Measurements from ENCODE around the gene LPAR2.

The LPAR2 gene

DNA sequence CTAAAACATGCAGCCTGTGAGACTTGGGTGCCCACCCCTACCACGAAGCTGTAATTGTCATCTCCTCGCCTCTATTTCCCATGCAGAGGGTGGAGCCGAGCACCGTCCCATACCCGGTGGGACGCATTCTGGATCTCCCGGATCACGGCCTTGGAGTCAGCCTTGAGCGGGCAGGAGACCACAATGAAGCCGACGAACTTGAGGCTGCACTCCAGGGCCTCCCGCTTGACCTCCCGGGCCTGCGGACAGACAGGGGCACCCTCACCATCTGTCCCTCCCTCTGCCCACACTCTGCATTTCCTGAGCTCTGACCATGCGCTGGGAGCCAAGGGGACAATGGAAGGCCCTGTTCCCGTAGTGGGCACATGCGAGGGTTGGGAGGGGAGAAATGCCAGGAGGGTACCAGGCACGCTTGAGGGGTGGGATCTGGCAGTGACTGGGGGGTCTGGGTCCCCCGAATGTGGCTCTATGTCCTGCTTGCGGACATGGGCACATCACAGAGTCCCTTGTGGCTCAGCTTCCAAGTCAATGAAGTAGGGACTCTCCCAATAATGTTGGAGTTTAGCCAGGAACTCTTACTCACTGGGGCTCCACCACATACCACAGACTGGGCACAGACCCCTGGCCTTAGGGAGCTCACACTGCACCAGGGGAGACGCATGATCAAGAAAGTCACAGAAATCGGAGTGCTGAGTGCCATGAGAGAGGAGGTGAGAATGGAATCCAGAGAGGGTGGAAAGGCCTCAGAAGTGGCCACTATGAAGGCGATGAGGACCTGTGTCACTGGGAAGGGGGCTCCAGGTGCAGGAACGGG is 24.7 kb upstream of the LPAR2 start:
- DNase-seq: no peak

DNA sequence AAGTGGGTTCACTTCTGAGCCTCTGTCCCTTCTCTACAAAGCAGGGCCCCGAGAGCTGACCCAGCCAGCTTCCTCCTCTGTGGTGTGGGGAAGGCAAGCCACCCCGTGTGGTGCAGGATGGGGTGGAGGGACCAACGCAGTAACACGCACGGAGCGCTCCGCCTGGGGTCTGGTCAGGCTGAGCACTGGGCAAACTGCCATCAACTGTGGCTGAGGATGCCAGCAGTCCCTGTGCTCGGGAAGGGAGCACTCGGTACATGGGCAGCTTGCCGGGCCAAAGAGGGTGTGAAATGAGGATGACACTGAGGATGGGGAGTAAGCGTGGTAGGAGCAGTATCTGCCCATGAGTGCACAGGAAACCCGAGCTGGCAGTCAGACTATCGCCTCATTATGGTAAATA is 23.1 kb upstream of the LPAR2 start:
- no peak for DNase-seq

DNA sequence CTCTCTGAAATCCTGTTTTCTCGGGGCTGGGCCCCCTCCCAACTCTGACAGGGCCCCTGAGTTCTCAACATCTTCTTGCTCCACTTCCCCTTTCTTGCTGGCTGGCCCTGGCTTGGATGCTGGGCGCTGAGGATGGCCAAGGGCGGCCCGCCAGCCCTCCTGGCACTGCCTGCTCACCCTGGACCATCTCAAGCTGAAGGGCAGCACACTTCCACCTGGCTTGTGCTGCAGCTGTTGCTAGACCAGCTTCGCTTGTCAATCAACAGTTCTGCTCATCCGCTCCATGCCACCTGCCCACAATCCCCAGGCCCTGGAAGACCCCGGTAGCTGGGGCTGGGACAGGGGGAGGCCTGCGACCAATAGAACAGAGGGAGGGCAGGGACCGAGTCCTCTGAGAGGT is 22.3 kb upstream of the LPAR2 start:
- no peak for DNase-seq

DNA sequence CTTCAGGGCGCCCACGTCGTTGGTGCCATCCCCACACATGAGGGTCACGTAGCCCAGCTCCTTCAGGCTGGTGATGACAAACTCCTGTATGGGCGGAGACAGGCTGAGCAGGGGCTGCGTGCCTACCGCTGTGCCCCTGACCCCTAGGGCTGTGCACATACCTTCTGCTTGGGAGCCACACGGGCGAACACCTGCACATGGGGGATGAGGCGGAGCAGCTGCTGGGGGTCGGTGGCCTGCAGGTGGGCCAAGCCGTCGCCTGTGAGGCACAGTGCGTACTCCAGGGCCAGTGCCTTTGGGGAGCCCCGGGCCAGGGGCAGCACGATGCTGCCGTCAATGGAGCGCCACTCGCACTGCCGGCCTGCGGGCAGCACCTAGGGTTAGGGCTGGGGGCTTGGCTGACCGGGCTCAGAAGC is 21.6 kb upstream of the LPAR2 start:
- DNase-seq: no peak

DNA sequence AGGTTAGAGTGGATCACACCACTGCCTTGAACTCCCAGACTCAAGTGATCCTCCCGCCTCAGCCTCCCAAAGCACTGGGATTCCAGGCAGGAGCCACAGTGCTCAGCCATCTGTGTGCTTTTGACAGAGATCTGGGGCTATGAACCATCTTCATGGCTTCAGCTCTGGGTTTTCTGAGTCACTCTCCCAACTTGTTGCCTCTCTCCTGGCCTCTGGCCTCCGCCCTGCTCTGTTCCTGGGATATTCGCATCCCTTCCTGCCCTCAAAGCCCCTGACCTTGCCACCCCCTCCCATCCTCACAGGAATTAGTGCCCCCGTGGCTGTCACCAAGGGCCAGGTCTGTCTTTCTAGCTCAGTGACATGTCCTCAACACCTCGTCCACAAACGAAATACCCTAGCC is 21.1 kb upstream of the LPAR2 start:
- DNase-seq: no peak

DNA sequence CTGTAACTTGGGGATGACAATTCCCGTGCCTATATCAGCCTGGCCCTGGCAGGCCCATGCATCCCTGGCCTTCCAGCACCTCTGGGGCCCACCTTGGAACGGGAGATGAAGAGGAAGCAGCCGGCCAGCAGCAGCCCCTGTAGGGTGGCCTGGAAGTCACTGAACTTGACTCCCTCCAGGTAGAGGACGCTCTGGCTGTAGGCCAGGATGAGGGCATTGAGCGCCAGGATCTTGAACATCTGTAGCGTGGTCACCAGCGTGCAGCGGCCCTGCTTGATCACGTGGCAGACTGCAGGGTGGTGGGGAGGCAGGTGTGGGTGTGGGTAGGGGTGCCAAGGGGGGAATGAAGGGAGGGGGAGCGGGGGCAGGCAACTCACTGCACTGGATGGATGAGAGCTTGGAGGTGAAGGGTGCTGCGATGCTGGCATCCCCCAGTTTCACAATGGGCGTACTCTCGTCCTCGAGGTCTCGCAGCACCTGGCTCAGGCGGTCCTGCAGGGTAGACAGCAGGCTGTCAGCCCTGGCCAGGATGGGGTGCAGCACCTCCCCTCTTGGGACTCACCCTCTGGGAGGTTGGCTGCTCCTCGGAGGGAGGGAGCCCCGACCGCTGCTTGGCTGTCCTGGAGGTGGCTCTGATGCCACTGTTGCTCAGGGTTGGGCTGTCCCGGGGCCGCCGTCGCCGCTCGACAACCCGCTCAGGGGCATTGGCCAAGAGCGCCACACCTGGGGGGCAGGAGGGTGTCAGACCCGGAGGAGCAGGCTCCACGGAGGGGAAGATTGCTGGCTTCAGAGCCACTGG is 19.2 kb upstream of the LPAR2 start:
- DNase-seq: no peak

DNA sequence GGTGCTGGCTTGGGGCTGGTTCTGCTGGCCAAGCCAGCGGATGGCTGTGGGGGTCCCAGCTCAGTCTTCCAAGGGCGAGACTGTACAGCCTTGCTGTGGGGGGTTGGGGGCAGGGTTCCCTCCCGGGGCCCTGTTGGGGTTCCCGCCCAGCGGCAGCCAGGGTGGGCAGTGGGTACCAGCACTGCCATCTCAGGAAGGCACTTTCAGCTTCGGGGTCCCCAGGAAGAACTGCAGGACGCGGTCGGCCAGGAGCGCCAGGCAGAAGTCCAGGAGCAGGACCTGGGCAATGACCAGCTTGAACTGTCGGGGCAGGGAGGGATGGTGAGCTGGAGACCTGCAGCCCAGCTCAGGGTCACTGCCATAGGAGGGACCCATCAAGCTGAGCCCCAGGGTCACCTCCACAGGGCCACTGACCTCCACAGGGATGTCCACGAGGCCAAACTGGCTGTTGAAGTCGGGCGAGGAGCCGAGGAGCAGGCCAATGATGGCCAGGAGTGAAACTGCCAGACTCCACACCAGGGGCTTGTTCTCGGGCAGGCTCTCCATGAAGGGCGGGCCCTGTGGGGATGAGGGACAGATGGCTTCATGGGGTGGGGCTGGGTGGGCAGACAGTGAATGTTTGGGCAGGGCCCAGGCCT is 17.3 kb upstream of the LPAR2 start:
- DNase-seq: no peak

DNA sequence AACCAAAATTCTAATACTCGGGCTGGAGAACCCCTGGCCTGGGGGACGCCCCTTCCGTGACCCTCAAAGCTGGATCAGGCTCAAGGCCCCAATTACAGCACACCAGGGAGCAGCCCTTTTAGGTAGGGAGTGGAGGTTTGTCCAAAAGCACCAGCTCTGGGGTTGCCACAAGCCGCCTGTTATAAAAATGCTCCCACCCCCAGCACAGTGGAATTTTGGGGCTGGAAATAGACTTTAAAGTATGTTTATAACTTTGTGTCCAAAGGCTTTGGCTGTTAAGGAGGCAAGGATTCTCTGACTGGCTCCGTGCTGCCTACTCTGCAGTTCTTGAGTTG is 16.0 kb upstream of the LPAR2 start:
- no peak for DNase-seq

DNA sequence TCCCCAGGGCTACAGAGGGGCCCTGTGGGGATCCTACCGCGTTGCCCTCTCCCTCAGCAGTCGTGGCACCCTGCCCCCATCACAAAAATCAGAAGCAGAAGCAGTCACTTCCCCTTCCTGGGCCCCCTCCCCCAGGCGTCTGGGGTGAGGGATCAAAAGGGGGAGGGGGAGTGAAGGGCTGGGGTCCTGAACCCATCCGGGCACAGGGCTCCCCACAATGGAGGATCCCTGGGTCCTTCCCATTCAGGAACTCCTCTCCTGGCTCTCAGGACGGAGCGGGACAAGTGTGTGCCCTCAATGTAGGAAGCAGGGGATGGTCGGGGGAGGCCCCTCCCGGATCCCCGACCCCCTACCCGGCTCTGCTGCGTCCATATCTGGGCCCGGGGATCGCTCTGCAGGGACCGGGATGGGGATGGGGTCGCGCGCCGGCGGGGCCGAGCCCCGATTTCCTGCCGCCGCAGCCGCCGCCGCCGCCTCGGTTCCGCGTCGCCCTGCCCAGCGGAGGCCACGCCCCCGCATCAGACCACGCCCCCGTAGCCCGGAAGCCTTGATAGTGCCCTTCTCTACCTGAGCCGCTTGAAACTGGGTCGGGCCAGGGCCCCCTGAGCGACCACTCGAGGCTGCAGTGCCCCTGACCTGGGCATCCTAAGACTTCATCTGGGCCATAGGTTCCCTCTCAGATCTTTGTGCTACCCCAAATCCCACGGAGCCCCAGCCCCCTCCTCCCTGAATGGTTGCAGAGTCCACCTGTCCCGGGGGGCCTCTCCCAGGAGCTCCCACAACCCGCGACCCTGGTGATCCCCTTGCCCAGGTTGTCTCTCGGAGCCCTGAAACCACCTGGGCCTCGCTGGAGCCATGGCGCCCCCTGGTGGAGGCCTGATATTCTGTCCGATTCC is 15.4 kb upstream of the LPAR2 start, which contains the start of gene GMIP:
GMIP (minus strand) TSS at position 500 of the 896 bp plus-strand sequence; CDS start at position 372, 128 bp downstream.
- DNase-seq: peak; percentile 81

DNA sequence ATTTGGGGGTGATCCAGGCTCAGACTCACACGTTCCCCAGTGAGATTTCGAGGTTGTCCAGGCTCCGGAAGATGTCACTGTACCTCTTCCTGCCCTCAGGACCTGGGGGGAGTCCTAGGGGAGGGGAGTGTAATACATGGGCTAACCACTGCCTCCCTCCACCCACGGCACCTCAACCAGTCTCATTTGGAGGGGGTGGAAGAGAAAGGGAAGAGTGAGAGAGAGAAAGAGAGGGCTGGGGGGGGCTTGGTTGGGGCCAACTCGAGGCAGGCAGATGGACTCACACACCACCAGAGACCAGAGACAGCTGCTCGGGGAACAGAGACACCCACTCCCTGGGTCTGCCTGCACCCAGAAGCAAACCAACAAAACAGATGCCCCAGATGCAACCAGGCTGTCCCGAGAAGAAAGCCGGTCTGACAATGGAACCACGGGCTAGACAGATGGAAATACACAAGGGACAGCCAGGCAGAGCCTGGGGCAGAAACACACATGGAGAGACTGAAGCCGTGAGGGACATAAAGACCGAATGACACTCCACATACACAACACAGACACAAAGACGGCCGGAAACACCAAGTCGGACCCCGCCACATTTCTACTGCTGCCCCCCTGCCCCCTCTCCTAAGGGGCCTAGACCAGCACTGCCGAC is 14.6 kb upstream of the LPAR2 start:
- DNase-seq: no peak

DNA sequence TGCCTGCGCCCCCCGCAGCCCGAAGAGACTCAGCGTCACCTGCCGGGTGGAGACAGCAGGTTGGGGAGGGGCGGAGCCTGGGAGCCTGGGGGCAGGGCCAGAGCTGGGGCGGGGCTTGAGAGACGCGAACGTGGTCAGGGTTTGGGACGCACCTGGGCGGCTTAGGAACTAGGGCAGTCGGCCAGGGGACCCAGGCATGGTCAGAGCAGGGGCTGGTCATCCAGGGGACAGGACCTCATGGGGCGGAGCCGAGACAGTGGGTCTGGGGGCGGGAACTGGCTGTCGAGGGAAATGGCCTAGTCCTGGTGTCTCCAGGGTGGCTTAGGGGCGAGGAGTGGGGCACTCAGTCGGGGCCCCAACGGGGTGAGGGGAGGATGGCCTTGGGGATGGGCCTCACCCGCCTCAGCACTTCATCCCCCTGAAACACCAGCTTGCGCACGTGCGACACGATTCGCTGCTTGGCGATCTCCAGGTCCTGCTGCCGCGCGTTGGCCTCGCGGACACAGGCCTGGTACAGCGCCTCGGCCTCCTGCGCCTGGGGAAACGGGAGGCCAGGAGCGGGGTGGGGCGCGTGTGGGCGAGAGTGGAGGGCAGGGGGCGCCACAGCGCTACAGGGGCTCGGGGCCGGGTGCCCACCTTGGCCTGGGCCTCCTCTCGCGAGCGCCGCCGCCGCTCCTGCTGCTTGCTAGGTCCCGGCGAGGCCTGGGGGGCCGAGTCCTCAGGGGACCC is 9.7 kb upstream of the LPAR2 start:
- no peak for DNase-seq

DNA sequence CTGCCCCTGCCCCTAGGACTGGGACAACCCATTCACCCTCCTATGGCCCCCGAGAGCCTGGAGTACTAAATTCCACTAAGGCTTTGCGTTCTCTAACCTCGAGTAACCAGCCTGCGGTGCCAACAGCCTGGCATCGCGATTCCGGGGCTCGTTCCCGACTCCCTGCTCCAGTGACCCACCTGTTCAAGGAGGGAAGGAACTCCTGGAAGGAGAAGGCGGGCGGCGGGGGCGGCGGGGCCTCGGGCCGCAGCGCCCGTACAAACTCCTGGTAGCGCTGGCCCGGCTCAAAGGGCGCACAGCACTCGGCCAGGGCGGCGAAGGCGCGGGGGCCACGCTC is 9.1 kb upstream of the LPAR2 start:
- no peak for DNase-seq

DNA sequence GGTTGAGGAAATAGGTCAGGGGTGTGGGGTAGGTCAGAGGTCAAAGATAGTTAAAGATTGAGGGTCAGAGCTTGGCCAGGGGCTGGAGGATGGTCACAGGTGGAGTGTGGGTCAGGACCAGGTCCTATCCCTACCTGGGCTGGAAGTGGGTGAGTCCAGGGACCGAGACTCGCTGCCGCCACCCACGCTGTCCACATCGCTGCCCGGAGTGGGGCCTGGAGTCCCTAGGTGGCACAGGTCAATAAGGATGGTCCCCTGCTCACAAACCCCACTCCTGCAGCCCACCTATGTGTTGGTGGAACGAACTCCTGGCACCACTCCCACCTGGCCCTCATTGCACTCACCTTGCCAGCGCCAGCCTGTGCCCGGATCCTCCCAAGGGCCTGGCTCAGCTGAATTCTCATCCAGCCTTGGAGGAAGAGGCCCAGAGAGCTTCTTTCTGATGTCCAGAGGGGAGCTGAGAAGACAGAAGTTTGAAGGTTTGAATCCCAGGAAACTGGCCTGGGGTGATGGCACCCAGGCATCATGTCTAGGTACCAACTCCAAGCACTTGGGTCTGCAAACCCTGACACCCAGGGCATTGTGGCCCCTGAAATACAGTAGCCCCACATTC is 8.7 kb upstream of the LPAR2 start:
- no peak for DNase-seq

DNA sequence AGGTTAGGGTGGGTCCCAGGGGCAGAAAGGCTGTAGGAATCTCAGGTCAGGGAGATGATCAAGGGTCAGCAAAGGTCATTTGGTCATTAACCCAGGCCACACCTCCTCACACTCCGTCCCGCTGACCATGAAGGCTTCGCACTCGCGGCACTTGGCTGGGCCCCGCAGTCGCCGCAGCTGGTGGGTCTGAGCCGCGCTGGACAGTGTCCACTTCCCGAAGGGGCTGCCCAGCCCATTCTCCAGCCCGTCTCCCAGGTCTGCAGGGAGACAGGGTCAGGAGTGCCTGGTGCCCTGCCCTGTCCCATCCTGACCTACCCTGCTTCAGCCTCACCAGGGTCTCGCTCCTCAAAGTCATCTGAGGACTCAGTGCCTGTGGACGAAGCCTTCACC is 7.3 kb upstream of the LPAR2 start:
- DNase-seq: no peak

DNA sequence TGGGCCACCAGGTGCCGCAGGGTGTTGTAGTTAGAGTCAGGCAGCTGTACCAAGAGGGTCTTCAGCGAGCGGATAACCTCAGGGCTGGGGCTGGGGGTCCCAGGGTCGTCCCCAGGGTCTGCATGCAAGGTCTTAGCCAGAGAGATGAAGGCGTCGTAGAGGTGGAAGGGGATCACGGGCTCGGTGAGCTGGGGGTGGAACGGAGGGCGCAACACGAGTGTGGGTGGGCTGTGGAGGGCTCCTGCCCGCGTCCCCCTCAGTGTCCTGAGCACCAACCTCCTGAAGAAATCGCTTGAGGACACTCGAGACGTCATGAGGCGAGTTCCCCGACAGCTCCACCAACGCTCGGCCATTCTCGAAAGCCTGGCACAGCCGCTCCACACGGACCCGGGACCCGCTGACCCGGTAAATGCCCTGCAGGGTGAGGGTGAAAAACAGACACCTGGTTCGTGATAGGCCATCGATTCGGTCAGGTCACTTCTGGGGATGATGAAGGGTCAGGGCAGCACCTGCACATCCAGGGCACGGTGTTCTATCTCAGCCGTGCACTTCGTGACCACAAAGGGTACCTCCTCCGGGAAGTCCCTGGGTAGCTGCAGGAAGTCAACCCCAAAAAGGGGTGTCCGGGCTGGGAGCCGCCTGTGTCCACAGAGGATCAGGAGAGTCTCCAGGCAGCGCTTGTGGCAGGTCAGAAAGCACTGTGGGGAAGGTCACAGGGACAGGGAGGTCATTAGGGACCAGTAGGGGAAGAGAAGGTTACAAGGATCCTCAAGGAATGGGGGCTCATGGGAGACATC is 6.7 kb upstream of the LPAR2 start:
- DNase-seq: no peak

DNA sequence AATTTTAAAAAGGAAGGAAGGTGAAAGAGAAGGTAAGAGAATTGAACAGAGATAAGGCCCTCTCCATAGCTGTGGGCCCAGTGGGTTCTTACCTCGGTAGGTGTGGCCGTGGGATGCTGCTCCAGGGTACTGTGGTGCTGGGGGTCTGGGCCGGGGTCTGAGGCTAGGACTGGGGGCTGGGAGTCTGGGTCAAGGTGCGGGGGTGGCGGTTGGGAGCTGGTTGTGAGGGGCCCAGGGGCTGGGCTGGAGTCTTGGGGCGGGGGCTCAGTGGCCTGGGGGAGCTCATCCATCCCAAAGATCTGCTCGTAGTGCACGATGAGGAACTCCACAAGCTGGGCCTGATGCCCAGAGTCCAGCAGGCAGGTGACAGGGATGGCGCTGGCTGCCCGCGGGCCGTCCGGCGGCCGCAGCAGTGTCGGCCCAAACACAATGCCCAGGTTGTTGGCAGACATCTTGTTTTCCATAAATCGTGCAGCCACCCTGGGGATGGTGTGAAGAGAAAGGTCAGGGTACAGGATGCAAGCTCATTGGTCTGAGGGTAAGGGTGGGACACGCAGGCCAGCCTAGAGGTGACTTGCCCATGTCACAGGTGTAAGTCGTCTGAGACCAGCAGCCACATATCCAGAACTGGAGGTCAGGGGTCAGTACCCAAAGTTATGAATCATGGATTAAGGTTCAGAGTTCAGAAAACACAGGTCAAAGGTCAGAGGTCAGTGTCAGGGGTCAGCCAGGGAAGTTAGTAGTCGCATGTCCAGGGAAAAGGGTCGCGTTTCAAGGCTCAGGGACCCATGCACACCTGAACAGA is 5.9 kb upstream of the LPAR2 start:
- DNase-seq: no peak

DNA sequence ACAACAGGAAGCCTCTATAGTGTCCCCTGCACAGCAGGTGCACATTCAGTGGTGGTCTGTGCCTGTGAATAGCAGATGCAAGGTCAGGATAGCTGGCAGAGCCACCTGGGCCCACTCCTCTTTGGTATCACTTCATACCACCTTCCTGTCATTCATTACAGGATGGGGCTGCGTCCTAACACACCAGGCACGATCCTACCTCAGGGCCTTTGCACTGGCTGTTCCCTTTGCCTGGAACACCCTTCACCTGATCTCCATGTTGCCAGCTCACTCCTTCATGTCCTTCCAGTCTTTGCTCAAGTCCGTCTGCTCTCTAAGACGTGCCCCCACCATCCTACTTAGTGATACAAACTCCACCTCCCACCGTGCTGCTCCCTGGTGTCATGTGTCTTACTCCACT is 4.6 kb upstream of the LPAR2 start:
- DNase-seq: no peak

DNA sequence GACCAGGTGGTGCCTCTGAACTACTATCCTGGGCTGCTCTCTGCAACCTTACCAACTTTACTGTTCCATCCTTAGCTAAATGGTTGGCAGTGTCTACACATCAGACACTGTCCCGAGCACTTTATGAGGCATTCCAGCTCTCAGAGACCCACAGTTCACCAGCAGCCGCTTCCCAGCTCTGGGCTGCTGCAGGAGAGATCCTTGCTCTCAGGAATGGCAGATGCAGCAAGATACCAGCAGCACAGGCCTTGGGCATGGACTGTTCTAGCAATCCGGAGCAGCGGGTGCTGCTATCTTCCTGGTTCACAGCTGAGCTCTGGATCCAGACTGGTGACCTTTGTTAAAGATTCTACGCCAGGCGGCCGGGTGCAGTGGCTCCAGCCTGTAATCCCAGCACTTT is 3.3 kb upstream of the LPAR2 start:
- DNase-seq: no peak

DNA sequence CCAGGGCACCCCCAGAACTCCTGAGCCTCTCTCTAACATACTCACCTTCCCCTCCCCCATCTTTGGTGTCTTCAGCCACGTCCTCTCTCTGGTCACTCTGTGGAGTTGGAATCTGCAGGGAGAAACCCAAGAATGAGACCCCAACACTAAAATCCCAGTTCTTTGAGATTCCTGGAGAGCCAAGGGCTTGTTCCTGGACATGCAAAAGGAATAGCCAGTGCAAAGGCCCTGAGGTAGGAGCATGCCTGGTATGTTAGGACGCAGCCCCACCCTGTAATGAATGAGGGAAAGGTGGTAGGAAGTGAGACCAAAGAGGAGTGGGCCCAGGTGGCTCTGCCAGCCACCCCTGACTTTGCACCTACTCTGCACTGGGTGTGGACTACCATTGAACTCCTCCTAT is 2.4 kb upstream of the LPAR2 start:
- DNase-seq: no peak

DNA sequence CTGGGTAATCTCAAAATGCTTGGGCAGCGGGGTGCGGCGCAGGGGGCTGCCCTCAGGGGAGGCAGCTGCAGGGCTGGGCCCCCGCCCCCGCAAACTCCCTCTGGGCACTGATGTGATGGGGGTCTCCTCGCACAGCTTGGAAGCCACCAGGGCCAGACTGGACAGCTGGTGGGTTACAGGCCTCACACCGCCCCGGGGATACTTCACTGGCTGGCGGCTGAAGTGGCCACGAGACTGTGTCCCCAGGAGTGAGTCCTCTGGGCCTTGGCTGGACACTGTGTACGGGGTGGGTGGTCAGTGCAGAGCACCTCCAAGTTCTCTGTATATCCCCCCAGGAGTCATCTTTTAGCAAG is 2.0 kb upstream of the LPAR2 start:
- no peak for DNase-seq

All from DMS79 (cell line).